HG02840 (cell line): ENCODE data around the gene LPIN1.
"Not testable (repeated sequence)": the region's sequence is repeated elsewhere in the genome, so short reads cannot be mapped to it uniquely, and the experiment has no call there.

ENCODE experiments used
- ATAC-seq: cut with Tn5 transposase; IDR thresholded peaks from one replicate; pipeline ENCODE4 v1.9.1; 2021; ENCODE audit warnings: mild to moderate bottlenecking, moderate library complexity, moderate number of reproducible peaks; ENCODE audit not compliant: unreplicated experiment, low FRiP score

LPIN1 gene

DNA sequence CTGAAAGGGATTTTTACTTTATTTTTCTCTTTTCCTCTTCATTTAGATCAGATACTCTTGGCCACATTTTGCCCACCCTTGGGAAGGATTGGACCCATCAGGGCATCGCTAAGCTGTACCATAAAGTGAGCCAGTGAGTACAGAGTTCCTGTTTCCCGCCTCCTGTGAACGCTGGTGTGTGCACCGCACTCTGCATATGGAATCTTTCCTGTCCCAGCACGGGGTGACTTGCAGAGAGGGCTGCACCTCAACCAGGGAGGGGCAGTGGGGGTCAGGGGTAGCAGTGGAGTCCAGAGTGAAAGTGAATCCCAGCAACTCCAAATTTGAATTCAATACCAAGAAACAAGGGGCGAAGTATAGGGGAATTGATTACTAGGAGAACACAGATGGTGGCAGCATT, 58.6 kb downstream of the LPIN1 start:
- no peak for ATAC-seq

DNA sequence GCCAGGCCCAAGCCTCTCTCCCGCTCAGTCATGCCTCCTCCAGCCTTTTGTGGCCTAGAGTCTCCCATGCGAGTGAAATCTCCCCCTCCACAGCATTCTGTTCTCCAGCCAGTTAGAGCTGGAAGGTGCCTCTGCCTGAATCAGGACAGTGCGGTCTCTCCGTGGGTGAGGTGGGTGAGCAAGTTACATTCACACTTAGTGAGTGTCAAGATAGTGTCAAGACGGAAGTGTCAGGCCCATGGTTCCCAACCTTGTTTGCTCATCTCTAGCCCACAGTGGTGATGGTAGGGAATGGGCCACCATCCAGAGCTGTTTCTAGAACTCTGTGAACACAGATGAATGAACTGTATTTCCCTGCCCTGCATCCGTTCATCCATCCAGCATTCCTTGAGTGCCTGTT, 59.5 kb downstream of the LPIN1 start:
- ATAC-seq, result no peak

- ATAC-seq, result no peak
Observed at GRCh38 chr2:11807156-11808015, 61.0 kb downstream of the LPIN1 start.

DNA sequence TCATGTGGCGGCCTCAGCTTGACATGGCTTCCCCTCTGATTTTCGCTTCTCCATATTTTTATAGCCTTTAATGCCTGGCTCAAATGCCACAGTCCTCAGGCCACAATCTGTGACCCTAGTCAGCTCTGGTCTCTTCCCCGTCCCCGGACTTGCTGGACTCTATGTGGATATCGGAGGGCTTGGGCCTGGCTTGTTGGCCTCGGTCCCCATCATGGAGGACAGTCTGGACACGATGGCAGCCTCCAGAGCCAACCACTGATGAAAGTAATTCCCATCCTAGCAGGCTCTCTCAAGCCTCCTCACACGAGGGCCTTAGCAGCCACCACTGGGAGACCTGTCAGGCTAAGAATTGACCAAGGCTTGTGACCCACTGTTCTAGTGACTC, 61.6 kb downstream of the LPIN1 start:
- ATAC-seq, result no peak

DNA sequence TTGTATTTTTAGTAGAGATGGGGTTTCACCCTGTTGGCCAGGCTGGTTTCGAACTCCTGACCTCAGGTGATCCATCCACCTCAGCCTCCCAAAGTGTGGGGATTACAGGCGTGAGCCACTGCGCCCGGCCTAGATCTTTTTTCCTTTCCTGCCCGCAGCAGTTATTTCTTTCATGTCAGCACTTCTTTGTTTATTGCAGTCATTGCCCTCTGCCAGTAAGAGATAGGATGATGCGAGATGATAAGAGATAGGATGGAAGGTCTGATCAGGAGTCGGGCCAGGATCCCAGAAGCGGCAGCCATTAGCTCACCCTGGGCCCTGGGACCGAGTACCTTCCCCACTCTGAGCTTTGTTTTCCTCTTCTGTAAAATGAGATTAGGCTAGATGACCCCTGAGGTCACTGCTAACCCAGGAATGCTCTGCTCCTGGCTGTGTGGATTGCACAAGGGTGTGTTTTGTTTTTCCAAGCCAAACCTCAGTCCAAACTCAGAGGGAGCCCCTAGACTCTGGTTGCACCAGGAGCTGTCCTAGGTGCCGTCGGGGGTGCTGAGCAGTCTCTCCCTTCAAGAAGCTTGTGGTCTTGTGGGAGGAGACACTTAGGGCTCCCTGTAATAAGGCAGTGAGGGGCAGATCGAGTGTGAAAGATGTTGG, 63.3 kb downstream of the LPIN1 start:
- ATAC-seq, result no peak

DNA sequence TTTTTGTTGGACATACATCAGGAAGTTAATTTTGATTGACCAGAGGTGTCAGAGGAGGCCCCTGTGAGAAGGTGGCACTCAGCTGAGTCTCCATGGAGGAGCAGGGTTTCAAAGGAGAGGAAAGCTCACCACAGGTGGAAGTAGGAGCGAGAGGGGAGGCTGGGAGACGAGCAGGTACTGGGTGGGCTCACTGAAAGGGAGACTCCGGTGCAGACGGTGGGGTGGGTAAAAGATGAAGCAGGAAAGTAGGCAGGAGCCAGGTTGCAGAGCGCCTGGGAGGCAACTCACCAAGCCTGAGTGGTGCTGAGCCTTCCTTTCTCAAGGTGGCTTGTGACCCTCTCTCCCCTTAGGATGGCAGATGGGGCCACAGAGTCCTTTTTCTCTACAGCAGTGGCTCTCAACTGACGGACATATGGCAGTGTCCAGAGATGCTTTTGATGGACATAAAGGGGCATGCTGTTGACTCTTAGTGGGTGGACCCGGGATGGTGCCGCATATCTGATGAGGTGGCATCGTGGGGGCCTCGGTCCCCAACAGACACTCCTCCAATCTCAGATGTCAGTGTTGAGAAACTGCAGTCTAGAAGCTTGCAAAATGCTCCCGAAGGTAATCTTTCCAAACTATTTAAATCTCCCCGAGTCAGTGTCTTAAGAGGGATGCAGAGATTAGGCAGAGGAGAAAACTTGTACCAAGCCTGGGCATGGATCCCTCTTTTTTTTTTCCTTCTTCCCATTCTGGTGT, 64.0 kb downstream of the LPIN1 start:
- no peak for ATAC-seq

DNA sequence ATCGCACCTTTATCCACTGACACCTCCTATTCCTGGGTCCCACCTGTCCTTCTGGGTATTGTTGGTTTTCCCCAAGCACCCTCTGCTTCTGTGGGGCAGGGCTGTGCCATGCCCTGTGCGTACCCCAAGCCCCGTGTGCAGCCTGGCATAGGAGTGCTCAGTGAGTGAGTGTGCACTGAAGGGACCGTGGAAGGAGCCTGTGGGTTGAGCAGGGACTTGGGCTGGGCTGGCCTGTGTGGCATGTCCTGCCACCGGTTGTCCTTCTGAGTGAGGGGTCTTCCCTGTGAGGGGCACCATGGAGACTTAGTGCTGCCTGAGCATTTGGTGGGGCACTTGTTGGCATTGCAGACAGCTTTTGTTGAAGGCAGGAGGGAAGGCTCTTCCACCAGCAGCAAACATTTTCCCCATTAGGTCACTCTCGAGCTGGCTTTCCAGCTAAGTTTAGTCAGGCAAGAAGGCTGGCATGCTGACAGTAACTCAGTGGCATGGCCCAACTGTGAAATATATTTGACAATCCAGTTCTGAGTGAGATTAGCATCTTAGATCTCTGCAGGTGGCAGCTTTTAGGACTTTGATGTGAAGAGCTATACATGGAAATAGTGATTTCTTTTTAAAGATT, 64.7 kb downstream of the LPIN1 start:
- no peak for ATAC-seq

- ATAC-seq, result no peak
Observed at GRCh38 chr2:11812466-11813248, 66.2 kb downstream of the LPIN1 start.

DNA sequence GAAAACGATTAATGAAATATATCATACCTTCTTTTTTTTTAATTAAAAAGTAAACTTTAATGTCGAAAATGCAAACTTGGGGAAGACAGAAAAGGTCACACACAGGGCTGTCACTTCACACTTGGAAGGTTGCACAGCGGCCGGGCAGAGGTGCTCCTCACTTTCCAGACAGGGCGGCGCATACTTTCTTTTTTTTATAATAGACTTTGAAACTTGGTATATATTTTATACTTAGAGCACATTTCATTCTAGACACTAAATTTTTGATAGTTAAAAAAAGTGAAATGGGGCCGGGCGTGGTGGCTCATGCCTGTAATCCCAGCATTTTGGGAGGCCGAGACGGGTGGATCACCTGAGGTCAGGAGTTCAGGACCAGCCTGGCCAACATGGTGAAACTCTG, 66.9 kb downstream of the LPIN1 start:
- not testable (repeated sequence) for ATAC-seq

DNA sequence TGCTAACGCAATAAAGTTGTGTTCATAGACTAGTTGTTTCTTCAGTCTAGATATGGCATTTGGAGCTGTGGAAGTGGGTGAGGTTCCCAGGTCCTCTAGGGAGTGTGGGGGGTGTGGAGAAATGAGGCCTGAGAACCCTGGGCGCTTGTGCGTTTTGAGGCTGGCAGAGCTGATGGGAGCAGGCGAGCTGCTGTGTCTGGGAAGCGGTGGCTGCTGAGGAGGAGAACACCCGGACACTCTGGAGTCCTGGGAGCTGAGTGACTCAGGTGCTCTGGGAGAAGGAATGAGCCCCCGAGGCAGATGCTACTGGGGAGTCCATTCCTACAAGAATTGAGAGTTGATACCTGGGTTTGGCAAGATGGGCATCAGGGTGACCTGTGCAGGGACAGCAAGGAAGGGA, 67.5 kb downstream of the LPIN1 start:
- ATAC-seq, result no peak

DNA sequence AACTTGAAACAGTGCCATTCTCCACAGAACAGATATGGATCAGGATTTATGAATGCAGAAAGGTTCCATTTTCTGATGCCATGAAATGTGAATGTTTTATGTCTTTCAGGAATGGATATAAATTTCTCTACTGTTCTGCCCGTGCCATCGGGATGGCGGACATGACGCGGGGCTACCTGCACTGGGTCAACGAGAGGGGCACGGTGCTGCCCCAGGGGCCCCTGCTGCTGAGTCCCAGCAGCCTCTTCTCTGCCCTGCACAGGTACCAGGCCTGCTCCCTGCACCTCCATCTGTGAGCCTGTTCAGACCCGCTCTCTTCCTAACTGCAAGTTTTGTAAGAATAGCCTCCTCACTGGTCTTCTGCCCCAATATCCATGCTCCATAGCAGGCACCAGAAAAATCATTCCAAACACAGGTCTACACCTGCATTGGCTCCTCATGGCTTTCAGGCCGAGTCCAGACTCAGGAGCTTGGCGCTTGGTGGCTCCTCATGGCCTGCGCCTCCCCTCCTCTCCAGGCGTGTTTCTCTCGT, 68.6 kb downstream of the LPIN1 start:
- ATAC-seq, result no peak

GRCh38 chr2:11816935-11817334, 70.5 kb downstream of the LPIN1 start:
- ATAC-seq, result not testable (repeated sequence)

- ATAC-seq, result no peak
Observed at GRCh38 chr2:11819235-11819729, 72.8 kb downstream of the LPIN1 start.

DNA sequence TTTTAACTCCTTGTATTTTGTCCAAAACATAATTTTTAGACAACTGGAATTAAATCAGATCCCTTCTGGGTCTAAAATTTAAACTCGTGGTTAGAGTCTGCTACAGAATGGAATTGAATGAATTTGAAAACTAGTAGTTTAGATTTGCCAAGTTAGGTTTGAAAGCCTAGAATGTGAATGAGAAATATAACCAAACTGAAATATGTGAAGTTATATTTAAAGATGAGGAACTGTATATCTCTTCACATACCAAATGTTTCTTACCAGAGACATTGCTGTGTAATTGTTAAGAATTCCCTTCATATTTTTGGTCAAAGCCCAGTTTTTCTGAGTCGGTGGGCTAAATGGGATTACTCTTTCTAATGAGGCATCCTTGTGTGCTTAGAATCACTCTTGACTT, 74.2 kb downstream of the LPIN1 start:
- no peak for ATAC-seq

- no peak for ATAC-seq
Observed at GRCh38 chr2:11821705-11822104, 75.3 kb downstream of the LPIN1 start.

GRCh38 chr2:11822359-11822745, 75.9 kb downstream of the LPIN1 start:
- not testable (repeated sequence) for ATAC-seq

DNA sequence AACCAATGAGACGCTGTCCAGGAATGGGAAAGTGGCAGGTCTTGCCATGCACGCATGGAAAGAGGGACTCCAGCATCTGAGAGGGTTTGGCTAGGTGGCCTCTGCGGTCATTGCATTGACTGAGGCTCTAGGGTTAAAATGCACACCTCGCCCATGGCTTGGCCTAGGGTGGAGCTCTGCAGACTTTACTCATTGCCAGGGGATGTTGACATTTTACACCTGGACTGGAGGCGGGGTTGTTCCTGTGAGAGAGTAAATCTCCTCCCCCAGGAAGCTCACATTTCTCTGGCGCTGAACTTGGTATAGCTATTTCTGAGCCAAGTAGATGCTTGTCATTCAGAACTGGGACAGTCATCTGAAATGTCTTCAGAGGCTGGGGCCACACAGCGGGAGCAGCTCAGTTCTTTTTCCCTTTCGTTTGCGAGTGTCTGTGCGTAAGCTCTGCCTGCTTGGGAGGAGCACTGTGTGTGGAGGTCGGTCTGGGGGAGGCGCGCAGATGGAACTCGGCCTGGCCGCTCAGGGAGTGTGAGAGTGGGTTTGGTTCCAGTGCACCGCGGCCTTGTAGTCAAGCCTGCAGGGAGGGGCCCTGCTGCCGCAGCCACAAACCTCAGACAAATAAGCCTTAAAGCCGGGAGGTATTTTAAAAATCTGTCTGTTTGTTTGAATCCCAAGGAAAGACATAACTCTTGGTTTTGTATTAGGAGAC, 76.5 kb downstream of the LPIN1 start:
- no peak for ATAC-seq

- no peak for ATAC-seq
Observed at GRCh38 chr2:11824901-11825828, 78.7 kb downstream of the LPIN1 start.
